GM12865 (cell line): ENCODE measurements around the gene ARL4D.

Experiments used
- DNase-seq: peaks from one replicate; pipeline ENCODE4 v3.0.0; 2010; ENCODE audit warnings: low read depth
- H3K4me3 ChIP-seq: 2 replicates; pipeline ENCODE4 v1.5.1; 2011; ENCODE audit warnings: mild to moderate bottlenecking, low read depth, low read length, control low read depth
- CTCF ChIP-seq: IDR thresholded peaks from 2 replicates; pipeline ENCODE4 v1.5.1; 2011; ENCODE audit warnings: low read length, control low read depth, low read depth, inconsistent platforms; ENCODE audit not compliant: insufficient read depth; ENCODE audit errors: missing control alignments

Gene ARL4D

GRCh38 chr17:43442711-43443110, 43.9 kb downstream of the ARL4D start:
- no peak overlapping the region for H3K4me3 ChIP-seq
- DNase-seq, result no peak
- TF ChIP-seq CTCF, result no peak

- H3K4me3 ChIP-seq, result no peak overlapping the region
- DNase-seq, result no peak
- no peak for TF ChIP-seq CTCF
These were observed 44.6 kb downstream of the ARL4D start for GRCh38 chr17:43443381-43443780.

- no peak overlapping the region for H3K4me3 ChIP-seq
These were observed 45.6 kb downstream of the ARL4D start for GRCh38 chr17:43444223-43445008.

GRCh38 chr17:43445009-43445589, 46.3 kb downstream of the ARL4D start:
- DNase-seq, result no peak
- TF ChIP-seq CTCF, result no peak
- H3K4me3 ChIP-seq, result no peak overlapping the region

More at GRCh38 chr17:43444223-43445008, 45.6 kb downstream of the ARL4D start:
- no peak for TF ChIP-seq CTCF
- DNase-seq, result no peak

GRCh38 chr17:43446773-43447172, 48.0 kb downstream of the ARL4D start:
- DNase-seq, result no peak
- TF ChIP-seq CTCF, result no peak
- H3K4me3 ChIP-seq, result no peak overlapping the region

GRCh38 chr17:43448720-43449469, 50.1 kb downstream of the ARL4D start:
- H3K4me3 ChIP-seq, result no peak overlapping the region
- no peak for DNase-seq
- TF ChIP-seq CTCF, result no peak
